Measurements from ENCODE around the gene AMN.

Gene AMN

DNA sequence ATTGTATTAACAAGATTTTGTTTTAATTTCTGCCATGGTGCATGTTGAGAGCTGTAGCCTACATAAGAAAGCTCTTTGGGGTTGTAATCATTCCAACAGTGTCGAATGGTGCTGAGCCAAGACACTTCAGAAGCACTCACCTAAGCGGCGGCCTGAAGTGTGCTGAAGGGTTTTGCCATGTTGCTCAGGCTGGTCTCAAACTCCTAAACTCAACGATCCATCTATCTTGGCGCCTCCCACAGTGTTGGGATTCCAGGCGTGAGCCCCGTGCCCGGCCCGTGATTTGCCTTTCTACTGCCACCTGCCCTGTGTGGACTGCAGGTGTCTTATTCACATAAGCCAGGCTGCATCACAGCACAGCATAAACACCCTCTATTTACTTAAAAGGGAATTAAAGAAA lies 48.9 kb downstream of the AMN start:
- no peak for DNase-seq

GRCh38 chr14:102971836-102972606 lies 49.6 kb downstream of the AMN start:
- DNase-seq: no peak

GRCh38 chr14:102973706-102974285 lies 51.3 kb downstream of the AMN start:
- peak; percentile 13 for DNase-seq

- no peak for DNase-seq
Observed at GRCh38 chr14:102975662-102976061, 53.2 kb downstream of the AMN start.

DNA sequence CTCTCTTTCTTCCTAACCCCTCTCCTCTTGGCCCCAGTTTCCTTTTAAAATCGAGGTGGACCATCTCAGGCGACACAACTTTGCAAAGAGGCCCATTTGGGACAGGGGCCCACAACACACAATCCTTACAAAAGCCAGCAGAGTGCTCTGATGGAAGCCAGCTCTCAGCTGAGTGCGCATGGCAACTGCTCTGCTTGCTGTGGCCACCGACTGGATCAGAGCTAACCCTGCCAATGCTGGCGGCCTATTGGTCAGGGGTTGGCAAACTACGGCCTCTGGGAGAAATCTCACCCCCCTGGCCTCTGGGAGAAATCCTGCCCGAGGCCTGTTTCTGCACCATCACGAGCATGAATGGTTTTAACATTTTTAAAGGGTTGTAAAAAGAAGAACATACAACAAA lies 55.0 kb downstream of the AMN start:
- no peak for DNase-seq

DNA sequence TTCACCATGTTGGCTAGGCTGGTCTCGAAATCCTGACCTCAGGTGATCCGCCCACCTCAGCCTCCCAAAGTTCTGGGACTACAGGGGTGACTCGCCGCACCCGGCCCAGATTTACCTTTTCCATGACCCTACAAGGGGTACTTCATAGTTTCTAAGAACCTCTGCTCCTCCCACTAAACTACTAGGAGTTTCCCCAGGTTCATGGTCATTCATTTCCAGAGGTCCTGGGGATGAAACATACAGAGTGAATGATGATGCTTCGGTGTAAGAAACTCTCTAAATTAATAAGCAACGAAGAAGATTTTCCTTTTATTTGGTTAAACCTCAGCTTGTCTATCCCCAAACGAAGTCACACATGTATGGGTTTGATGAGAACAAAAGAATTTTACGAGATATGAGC lies 56.9 kb downstream of the AMN start:
- DNase-seq: no peak

DNA sequence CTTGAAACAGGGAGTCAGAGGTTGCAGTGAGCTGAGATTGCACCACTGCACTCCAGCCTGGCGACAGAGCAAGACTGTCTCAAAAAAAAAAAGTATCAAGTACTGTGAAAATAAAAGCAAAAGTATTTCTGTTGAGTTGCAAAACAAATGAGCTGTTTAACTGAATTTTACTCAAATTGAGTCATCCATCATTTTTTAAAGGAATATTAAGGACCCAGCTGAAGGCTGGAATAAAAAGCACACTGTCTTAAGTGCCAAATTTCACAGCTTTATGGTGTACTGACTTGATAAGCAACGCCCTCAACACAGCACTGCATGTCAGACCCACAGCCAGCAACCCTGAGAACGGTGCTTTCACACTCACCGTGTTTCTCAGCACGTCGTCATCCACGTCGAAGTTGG lies 57.9 kb downstream of the AMN start:
- DNase-seq: no peak

All from hematopoietic multipotent progenitor cell treated with erythropoietin and hydrocortisone succinate and interleukin-3 and kit ligand, for 6 days (in vitro differentiated cells).